ENCODE results near the gene SLC8B1.

Gene SLC8B1

GRCh38 chr12:113296557-113297213 lies 38.2 kb downstream of the SLC8B1 start:
- TF ChIP-seq, protein P1, sequence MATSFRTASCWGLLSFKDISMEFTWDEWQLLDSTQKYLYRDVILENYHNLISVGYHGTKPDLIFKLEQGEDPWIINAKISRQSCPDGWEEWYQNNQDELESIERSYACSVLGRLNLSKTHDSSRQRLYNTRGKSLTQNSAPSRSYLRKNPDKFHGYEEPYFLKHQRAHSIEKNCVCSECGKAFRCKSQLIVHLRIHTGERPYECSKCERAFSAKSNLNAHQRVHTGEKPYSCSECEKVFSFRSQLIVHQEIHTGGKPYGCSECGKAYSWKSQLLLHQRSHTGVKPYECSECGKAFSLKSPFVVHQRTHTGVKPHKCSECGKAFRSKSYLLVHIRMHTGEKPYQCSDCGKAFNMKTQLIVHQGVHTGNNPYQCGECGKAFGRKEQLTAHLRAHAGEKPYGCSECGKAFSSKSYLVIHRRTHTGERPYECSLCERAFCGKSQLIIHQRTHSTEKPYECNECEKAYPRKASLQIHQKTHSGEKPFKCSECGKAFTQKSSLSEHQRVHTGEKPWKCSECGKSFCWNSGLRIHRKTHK (tag by site-specific recombination; IDR thresholded peaks at IDR 0.05) = no peak
- TF ChIP-seq, protein P2, sequence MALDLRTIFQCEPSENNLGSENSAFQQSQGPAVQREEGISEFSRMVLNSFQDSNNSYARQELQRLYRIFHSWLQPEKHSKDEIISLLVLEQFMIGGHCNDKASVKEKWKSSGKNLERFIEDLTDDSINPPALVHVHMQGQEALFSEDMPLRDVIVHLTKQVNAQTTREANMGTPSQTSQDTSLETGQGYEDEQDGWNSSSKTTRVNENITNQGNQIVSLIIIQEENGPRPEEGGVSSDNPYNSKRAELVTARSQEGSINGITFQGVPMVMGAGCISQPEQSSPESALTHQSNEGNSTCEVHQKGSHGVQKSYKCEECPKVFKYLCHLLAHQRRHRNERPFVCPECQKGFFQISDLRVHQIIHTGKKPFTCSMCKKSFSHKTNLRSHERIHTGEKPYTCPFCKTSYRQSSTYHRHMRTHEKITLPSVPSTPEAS (tag by site-specific recombination; IDR thresholded peaks at IDR 0.05) = no peak
- TF ChIP-seq ZNF140 (tag by site-specific recombination; IDR thresholded peaks at IDR 0.05) (no peak), ZXDB (tag by site-specific recombination; IDR thresholded peaks at IDR 0.05) (no peak), ZNF202 (tag by site-specific recombination; IDR thresholded peaks at IDR 0.05; ENCODE audit: borderline replicate concordance) (no peak), PRDM10 (tag by site-specific recombination; IDR thresholded peaks at IDR 0.05) (no peak), ZNF830 (tag by site-specific recombination; IDR thresholded peaks at IDR 0.05; ENCODE audit: low read depth) (no peak), MYNN (tag by site-specific recombination; IDR thresholded peaks at IDR 0.05; ENCODE audit: borderline replicate concordance) (no peak), ZNF184 (tag by site-specific recombination; IDR thresholded peaks at IDR 0.05) (no peak), ZFP37 (tag by site-specific recombination; IDR thresholded peaks at IDR 0.05) (no peak), ZNF654 (tag by site-specific recombination; IDR thresholded peaks at IDR 0.05; ENCODE audit: low read depth) (no peak), HOXA7 (CRISPR knock-in tag; IDR thresholded peaks at IDR 0.05; ENCODE audit: borderline replicate concordance) (no peak), ZFHX2 (tag by site-specific recombination; conservative IDR thresholded peaks at IDR 0.05) (no peak), GLI2 (tag by site-specific recombination; IDR thresholded peaks at IDR 0.05; ENCODE audit: borderline replicate concordance, low read depth) (no peak), ZNF658 (tag by site-specific recombination; IDR thresholded peaks at IDR 0.05) (no peak), ZBTB7A (tag by site-specific recombination; IDR thresholded peaks at IDR 0.05; ENCODE audit: low read depth) (no peak), GLI4 (tag by site-specific recombination; IDR thresholded peaks at IDR 0.05) (no peak)
- H3K27ac ChIP-seq (ENCODE audit: extremely low read depth, low read depth, low read length) = no peak overlapping the region
- peaks cover 0 to 9% of the 10 kb centered on the region in 2 experiments; a peak in 2 of 3 replicates for H3K36me3 ChIP-seq (ENCODE audit: control insufficient read depth in 2 of 2, insufficient read depth in 1 of 2, low read length in 2 of 2)
- POLR2A ChIA-PET = no interaction called here
- CTCF ChIA-PET = no interaction called here
- H3K4me3 ChIP-seq (ENCODE audit: low read depth, low read length) = no peak overlapping the region
- H3K4me1 ChIP-seq (ENCODE audit: control insufficient read depth, insufficient read depth, low read length) = peaks cover 5% of the 10 kb centered on the region; the same call in 1 of the 2 replicates
- no peaks in the 10 kb centered on the region for H3K9me3 ChIP-seq (ENCODE audit: control insufficient read depth, insufficient read depth, low read depth, low read length)

DNA sequence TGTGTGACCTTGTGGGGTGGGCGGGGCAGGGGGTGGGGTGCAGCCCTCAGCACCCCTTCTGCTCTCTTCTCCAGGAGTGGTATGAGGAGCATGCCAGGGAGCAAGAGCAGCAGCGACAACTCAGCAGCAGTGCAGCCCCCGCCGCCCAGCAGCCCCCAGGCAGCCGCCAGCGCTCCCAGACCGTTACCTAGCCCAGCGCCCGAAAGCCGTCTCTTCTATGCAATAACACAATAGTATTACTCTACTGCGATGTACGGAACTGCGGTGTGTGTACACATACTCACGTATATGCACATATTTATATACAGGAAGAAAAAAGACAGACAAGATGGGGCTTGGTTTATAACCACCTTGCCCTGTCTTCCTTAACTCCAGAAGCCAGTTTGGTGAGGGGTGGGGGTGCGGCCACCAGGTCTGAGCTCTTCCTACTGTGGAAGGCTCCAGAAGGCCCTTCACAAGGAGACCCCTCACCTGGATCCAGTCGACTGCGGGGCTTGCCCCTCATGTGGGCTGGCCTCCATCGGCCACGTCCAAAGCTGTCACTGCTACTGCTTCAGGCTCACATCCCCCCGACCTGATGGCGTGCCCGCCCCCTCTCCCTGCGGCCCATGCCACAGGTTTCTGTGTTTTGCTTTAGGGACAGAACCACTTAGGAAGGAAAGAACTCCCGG lies 38.9 kb downstream of the SLC8B1 start:
- no peak overlapping the region for H3K4me3 ChIP-seq (ENCODE audit: low read depth, low read length)
- CTCF ChIA-PET = no interaction called here
- TF ChIP-seq ZNF416 (tag by site-specific recombination; IDR thresholded peaks at IDR 0.05) (no peak), ZNF544 (tag by site-specific recombination; IDR thresholded peaks at IDR 0.05) (no peak), ZNF510 (tag by site-specific recombination; IDR thresholded peaks at IDR 0.05; ENCODE audit: insufficient replicate concordance) (no peak), TCF7L2 (IDR thresholded peaks at IDR 0.05; ENCODE audit: borderline replicate concordance, low read depth, low read length) (no peak), ZNF48 (tag by site-specific recombination; IDR thresholded peaks at IDR 0.05) (no peak), REPIN1 (tag by site-specific recombination; IDR thresholded peaks at IDR 0.05; ENCODE audit: low read depth) (no peak), ZIC2 (tag by site-specific recombination; IDR thresholded peaks at IDR 0.05) (no peak), ZNF214 (tag by site-specific recombination; IDR thresholded peaks at IDR 0.05; ENCODE audit: borderline replicate concordance) (no peak), ZNF768 (tag by site-specific recombination; IDR thresholded peaks at IDR 0.05) (no peak)
- TF ChIP-seq, protein P3, sequence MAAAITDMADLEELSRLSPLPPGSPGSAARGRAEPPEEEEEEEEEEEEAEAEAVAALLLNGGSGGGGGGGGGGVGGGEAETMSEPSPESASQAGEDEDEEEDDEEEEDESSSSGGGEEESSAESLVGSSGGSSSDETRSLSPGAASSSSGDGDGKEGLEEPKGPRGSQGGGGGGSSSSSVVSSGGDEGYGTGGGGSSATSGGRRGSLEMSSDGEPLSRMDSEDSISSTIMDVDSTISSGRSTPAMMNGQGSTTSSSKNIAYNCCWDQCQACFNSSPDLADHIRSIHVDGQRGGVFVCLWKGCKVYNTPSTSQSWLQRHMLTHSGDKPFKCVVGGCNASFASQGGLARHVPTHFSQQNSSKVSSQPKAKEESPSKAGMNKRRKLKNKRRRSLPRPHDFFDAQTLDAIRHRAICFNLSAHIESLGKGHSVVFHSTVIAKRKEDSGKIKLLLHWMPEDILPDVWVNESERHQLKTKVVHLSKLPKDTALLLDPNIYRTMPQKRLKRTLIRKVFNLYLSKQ (tag by site-specific recombination; IDR thresholded peaks at IDR 0.05; ENCODE audit: borderline replicate concordance) = no peak

More for the DNA sequence above, 38.9 kb downstream of the SLC8B1 start:
- no peaks in the 10 kb centered on the region for H3K9me3 ChIP-seq (ENCODE audit: control insufficient read depth, insufficient read depth, low read depth, low read length)
- H3K4me1 ChIP-seq (ENCODE audit: control insufficient read depth, insufficient read depth, low read length) = peaks cover 5% of the 10 kb centered on the region; the same call in 1 of the 2 replicates
- POLR2A ChIA-PET = interaction anchor here (1.2 kb wide), 1 partner anchor 15 kb away, joined by 3 read pairs; no protein-coding TSS in a partner anchor
- H3K36me3 ChIP-seq (ENCODE audit: control insufficient read depth in 2 of 2, insufficient read depth in 1 of 2, low read length in 2 of 2) = peaks cover 0 to 9% of the 10 kb centered on the region in 2 experiments; a peak in 2 of 3 replicates
- no peak overlapping the region for H3K27ac ChIP-seq (ENCODE audit: extremely low read depth, low read depth, low read length)

Measured in HEK293 (cell line).